Measurements from ENCODE around the gene WSCD2. TPM values are rescaled to one million over a fixed set of nuclear protein-coding genes. Genes with fewer than 3 reads are reported as not detected.

The WSCD2 gene
- polyA plus RNA-seq, 1 of the 3 experiments (the other 2 are of a cell fraction), result 0.03 TPM

- H3K4me1 ChIP-seq (ENCODE audit: control insufficient read depth in 1 of 2, insufficient read depth in 2 of 2, low read depth in 1 of 2, low read length in 1 of 2), result peaks cover 0 to 3% of the 10 kb centered on the region in 2 experiments; a peak in 1 of 4 replicates
- H4K20me1 ChIP-seq (ENCODE audit: insufficient read depth), result no peaks in the 10 kb centered on the region
- no peaks in the 10 kb centered on the region for H3K27me3 ChIP-seq (ENCODE audit: insufficient read depth)
- TF ChIP-seq SMC3 (IDR thresholded peaks at IDR 0.05; ENCODE audit: low read depth, low read length) (no peak), USF1 (IDR thresholded peaks at IDR 0.05; ENCODE audit: borderline replicate concordance, low read depth) (no peak), TAF1 (IDR thresholded peaks at IDR 0.05; ENCODE audit: borderline replicate concordance, low read depth, low read length) (no peak), GABPA (IDR thresholded peaks at IDR 0.05; ENCODE audit: low read depth) (no peak), NRF1 (IDR thresholded peaks at IDR 0.05; ENCODE audit: low read depth, low read length) (no peak), MAX (IDR thresholded peaks at IDR 0.05; ENCODE audit: low read depth) (no peak), CHD2 (IDR thresholded peaks at IDR 0.05; ENCODE audit: low read length, partially characterized antibody) (no peak), PBX3 (IDR thresholded peaks at IDR 0.05) (no peak), SIN3A (IDR thresholded peaks at IDR 0.05; ENCODE audit: borderline replicate concordance, low read depth, low read length) (no peak), FOXM1 (IDR thresholded peaks at IDR 0.05; ENCODE audit: low read depth) (no peak), NFIC (IDR thresholded peaks at IDR 0.05; ENCODE audit: borderline replicate concordance) (no peak), YY1 (IDR thresholded peaks at IDR 0.05; ENCODE audit: low read depth) (no peak), RCOR1 (IDR thresholded peaks at IDR 0.05; ENCODE audit: low read length) (no peak), RXRA (IDR thresholded peaks at IDR 0.05; ENCODE audit: borderline replicate concordance, low read depth) (no peak), FOSL2 (IDR thresholded peaks at IDR 0.05; ENCODE audit: borderline replicate concordance, low read depth) (no peak), FOXJ3 (CRISPR knock-in tag; IDR thresholded peaks at IDR 0.05) (no peak), RAD21 (IDR thresholded peaks at IDR 0.05; ENCODE audit: low read length) (no peak), EP300 (IDR thresholded peaks at IDR 0.05; ENCODE audit: borderline replicate concordance in 1 of 2, low read depth in 1 of 2, low read length in 1 of 2) (no peak)
- TF ChIP-seq, protein P1, sequence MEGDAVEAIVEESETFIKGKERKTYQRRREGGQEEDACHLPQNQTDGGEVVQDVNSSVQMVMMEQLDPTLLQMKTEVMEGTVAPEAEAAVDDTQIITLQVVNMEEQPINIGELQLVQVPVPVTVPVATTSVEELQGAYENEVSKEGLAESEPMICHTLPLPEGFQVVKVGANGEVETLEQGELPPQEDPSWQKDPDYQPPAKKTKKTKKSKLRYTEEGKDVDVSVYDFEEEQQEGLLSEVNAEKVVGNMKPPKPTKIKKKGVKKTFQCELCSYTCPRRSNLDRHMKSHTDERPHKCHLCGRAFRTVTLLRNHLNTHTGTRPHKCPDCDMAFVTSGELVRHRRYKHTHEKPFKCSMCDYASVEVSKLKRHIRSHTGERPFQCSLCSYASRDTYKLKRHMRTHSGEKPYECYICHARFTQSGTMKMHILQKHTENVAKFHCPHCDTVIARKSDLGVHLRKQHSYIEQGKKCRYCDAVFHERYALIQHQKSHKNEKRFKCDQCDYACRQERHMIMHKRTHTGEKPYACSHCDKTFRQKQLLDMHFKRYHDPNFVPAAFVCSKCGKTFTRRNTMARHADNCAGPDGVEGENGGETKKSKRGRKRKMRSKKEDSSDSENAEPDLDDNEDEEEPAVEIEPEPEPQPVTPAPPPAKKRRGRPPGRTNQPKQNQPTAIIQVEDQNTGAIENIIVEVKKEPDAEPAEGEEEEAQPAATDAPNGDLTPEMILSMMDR (IDR thresholded peaks at IDR 0.05), result no peak
- TF ChIP-seq, protein P2, sequence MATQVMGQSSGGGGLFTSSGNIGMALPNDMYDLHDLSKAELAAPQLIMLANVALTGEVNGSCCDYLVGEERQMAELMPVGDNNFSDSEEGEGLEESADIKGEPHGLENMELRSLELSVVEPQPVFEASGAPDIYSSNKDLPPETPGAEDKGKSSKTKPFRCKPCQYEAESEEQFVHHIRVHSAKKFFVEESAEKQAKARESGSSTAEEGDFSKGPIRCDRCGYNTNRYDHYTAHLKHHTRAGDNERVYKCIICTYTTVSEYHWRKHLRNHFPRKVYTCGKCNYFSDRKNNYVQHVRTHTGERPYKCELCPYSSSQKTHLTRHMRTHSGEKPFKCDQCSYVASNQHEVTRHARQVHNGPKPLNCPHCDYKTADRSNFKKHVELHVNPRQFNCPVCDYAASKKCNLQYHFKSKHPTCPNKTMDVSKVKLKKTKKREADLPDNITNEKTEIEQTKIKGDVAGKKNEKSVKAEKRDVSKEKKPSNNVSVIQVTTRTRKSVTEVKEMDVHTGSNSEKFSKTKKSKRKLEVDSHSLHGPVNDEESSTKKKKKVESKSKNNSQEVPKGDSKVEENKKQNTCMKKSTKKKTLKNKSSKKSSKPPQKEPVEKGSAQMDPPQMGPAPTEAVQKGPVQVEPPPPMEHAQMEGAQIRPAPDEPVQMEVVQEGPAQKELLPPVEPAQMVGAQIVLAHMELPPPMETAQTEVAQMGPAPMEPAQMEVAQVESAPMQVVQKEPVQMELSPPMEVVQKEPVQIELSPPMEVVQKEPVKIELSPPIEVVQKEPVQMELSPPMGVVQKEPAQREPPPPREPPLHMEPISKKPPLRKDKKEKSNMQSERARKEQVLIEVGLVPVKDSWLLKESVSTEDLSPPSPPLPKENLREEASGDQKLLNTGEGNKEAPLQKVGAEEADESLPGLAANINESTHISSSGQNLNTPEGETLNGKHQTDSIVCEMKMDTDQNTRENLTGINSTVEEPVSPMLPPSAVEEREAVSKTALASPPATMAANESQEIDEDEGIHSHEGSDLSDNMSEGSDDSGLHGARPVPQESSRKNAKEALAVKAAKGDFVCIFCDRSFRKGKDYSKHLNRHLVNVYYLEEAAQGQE (IDR thresholded peaks at IDR 0.05; ENCODE audit: low read depth, low read length), result no peak
- CTCF ChIA-PET, result interaction anchor here (0.8 to 2.5 kb wide), 5 partner anchors 12 to 190 kb away, joined by 3 to 11 read pairs (median 5); partner anchors contain the start of gene WSCD2
- WGBS (ENCODE audit: low lambda C conversion rate), result 35% methylated on average over 6 of the region's 7 CpGs
- H2AFZ ChIP-seq (ENCODE audit: low read depth), result no peak overlapping the region
- H3K4me2 ChIP-seq, result no peak overlapping the region
- no peak overlapping the region for H3K27ac ChIP-seq (ENCODE audit: low read depth in 2 of 2, low read length in 1 of 2)
- H3F3A ChIP-seq (replicated peaks; ENCODE audit: insufficient read depth), result no peaks in the 10 kb centered on the region
- no peaks in the 10 kb centered on the region for H3K9me2 ChIP-seq
- POLR2A ChIA-PET, result no interaction called here
- no peak overlapping the region for H3K4me3 ChIP-seq (ENCODE audit: low read depth in 2 of 2, low read length in 1 of 2)
- H3K36me3 ChIP-seq (replicated peaks in 1 of 2; ENCODE audit: control insufficient read depth in 1 of 2, insufficient read depth in 2 of 2, low read length in 1 of 2), result no peaks in the 10 kb centered on the region
- DNase-seq, result no peak
- no peak overlapping the region for H3K9ac ChIP-seq
- H3K79me2 ChIP-seq (ENCODE audit: insufficient read depth), result no peaks in the 10 kb centered on the region
- H3K9me3 ChIP-seq, result no peaks in the 10 kb centered on the region
Measured at GRCh38 chr12:108180255-108181094, 51.4 kb downstream of the WSCD2 start.

Measured in SK-N-SH (cell line).